PC-3 (cell line): ENCODE results near the gene ERGIC1. TPM values are rescaled to one million over a fixed set of nuclear protein-coding genes. Genes with fewer than 3 reads are reported as not detected.
A peak's percentile ranks its signal among the peaks of the same experiment; 100 is the strongest.
"Not testable (repeated sequence)": the region's sequence is repeated elsewhere in the genome, so short reads cannot be mapped to it uniquely, and the experiment has no call there.

Experiments used
- ATAC-seq: fragments of 200-7000 bp; cut with Tn5 transposase; 2 replicates; pipeline ENCODE4 v1.9.1; 2020; ENCODE audit warnings: mild to moderate bottlenecking, moderate library complexity
- BruUV-seq: library from RNA; stranded (reverse); fragments of 400-500 nt; replicated peaks from 2 replicates; lab custom pipeline; 2021; lab: Mats Ljungman, UMichigan
- CTCF ChIA-PET: fragments of 300-600 bp; sonication (Branson Sonifier 250); formaldehyde crosslinking; loops from one replicate; lab custom pipeline; 2022; ENCODE audit warnings: antibody characterized with exemption; lab: Charles Lee
- POLR2A ChIA-PET: fragments of 300-600 bp; sonication (Branson Sonifier 250); formaldehyde crosslinking; loops from one replicate; lab custom pipeline; 2022; ENCODE audit warnings: antibody characterized with exemption; ENCODE audit not compliant: unreplicated experiment; lab: Charles Lee
- DNase-seq: peaks from one replicate; pipeline ENCODE4 v3.0.0-alpha.2; 2015
- H2AFZ ChIP-seq: fragments of 300-600 bp; sonication (generic); 2 replicates; pipeline ENCODE4 v1.6.0; 2016; ENCODE audit warnings: antibody characterized with exemption, low read length
- H3F3A ChIP-seq: fragments of 300-600 bp; sonication (generic); one replicate; pipeline ENCODE4 v1.6.0; 2017; ENCODE audit warnings: antibody characterized with exemption, low read length, control low read depth, mild to moderate bottlenecking; ENCODE audit not compliant: unreplicated experiment
- H3K27ac ChIP-seq: fragments of 300-600 bp; sonication (generic); 2 replicates; pipeline ENCODE4 v1.5.1; 2016; ENCODE audit warnings: mild to moderate bottlenecking, low read length
- H3K27me3 ChIP-seq: fragments of 300-600 bp; sonication (generic); 2 replicates; pipeline ENCODE4 v1.6.1; 2016; ENCODE audit warnings: low read length, mixed read lengths
- H3K36me3 ChIP-seq: fragments of 300-600 bp; sonication (generic); 2 replicates; pipeline ENCODE4 v1.6.1; 2016; ENCODE audit warnings: low read depth, mixed run types, low read length, mixed read lengths
- H3K4me1 ChIP-seq: fragments of 300-600 bp; sonication (generic); 2 replicates; pipeline ENCODE4 v1.5.1; 2016; ENCODE audit warnings: low read length; ENCODE audit not compliant: insufficient read depth
- H3K4me2 ChIP-seq: fragments of 300-600 bp; sonication (generic); 2 replicates; pipeline ENCODE4 v1.6.0; 2016; ENCODE audit warnings: low read length
- H3K4me3 ChIP-seq: fragments of 300-600 bp; sonication (generic); 2 replicates; pipeline ENCODE4 v1.5.1; 2016; ENCODE audit warnings: mild to moderate bottlenecking, low read length, mixed read lengths
- H3K79me2 ChIP-seq: fragments of 300-600 bp; sonication (generic); 2 replicates; pipeline ENCODE4 v1.6.1; 2017; ENCODE audit warnings: low read length, mixed read lengths
- H3K9ac ChIP-seq: fragments of 300-600 bp; sonication (generic); 2 replicates; pipeline ENCODE4 v1.6.0; 2016; ENCODE audit warnings: mild to moderate bottlenecking, low read length
- H3K9me2 ChIP-seq: fragments of 300-600 bp; sonication (generic); replicated peaks from 2 replicates; pipeline ENCODE4 v1.6.1; 2016; ENCODE audit warnings: mixed run types, low read length, mixed read lengths
- H3K9me3 ChIP-seq: fragments of 300-600 bp; sonication (generic); 2 replicates; pipeline ENCODE4 v1.6.1; 2016; ENCODE audit warnings: low read length, mixed read lengths
- H4K20me1 ChIP-seq: fragments of 300-600 bp; sonication (generic); 2 replicates; pipeline ENCODE4 v1.6.1; 2016; ENCODE audit warnings: low read length, mixed read lengths
- EZH2 ChIP-seq: fragments of 300-600 bp; sonication (generic); IDR thresholded peaks from one replicate; pipeline ENCODE4 v1.6.1; 2017; ENCODE audit warnings: antibody characterized with exemption, mild to moderate bottlenecking, low read length; ENCODE audit not compliant: unreplicated experiment
- EZH2phosphoT487 ChIP-seq: fragments of 300-600 bp; sonication (generic); IDR thresholded peaks from 2 replicates; pipeline ENCODE4 v1.6.1; 2018; ENCODE audit warnings: mild to moderate bottlenecking, antibody characterized with exemption, low read length, borderline replicate concordance
- intact Hi-C: fragments of 100-400 bp; cut with micrococcal nuclease; formaldehyde crosslinking; loops from 2 replicates; pipeline ENCODE4 v1.9.0; 2023
- total RNA-seq: library from RNA; depleted of rRNA; stranded (reverse); fragments of >200 nt; gene quantifications from 2 replicates; pipeline ENCODE4 v1.2.3, GENCODE V29; 2014
- TF ChIP-seq, protein P1 (sequence below): fragments of 300-600 bp; sonication (generic); conservative IDR thresholded peaks from 2 replicates; pipeline ENCODE4 v1.5.1; 2017; ENCODE audit warnings: antibody characterized with exemption, low read depth, mild to moderate bottlenecking, low read length

The ERGIC1 gene
- total RNA-seq, 1 experiment from 2014 or later: 148 TPM

DNA sequence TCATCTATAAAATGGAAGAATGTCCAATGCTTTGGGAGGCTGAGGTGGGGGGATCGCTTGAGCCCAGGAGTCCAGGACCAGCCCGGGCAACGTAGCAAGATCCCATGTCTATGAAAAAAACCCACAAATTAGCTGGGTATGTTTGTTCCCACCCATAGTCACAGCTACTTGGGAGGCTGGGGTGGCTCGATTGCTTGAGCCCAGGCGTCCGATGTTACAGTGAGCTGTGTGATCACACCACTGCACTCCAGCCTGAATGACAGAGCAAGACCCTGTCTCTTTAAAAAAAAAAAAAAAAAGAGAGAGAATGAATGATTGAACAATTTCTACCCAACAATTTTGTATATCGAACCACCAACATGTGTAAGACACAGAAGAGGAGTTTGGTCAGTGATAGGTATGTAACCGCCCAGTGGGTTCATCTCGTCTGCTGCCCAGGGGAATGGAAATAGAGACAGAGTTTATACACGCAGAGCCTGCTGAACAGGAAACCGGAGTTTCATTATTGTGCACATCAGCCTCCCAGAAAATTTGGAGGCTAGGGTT, 26.2 kb upstream of the ERGIC1 start:
- Histone ChIP-seq H3K4me1 (peaks cover 13% of the 10 kb centered on the region), H3K9me2 (no peaks in the 10 kb centered on the region), H3K9ac (peak overlapping the region; percentile 78), H3K36me3 (no peaks in the 10 kb centered on the region), H3K9me3 (peaks cover 15% of the 10 kb centered on the region), H3K4me2 (peak overlapping the region; percentile 30), H3K27me3 (no peaks in the 10 kb centered on the region), H3K4me3 (no peak overlapping the region), H4K20me1 (no peaks in the 10 kb centered on the region), H3F3A (no peaks in the 10 kb centered on the region), H3K79me2 (no peaks in the 10 kb centered on the region), H3K27ac (peak overlapping the region; percentile 84), H2AFZ (no peak overlapping the region)
- intact Hi-C loops: no loop called here
- TF ChIP-seq, protein P1, sequence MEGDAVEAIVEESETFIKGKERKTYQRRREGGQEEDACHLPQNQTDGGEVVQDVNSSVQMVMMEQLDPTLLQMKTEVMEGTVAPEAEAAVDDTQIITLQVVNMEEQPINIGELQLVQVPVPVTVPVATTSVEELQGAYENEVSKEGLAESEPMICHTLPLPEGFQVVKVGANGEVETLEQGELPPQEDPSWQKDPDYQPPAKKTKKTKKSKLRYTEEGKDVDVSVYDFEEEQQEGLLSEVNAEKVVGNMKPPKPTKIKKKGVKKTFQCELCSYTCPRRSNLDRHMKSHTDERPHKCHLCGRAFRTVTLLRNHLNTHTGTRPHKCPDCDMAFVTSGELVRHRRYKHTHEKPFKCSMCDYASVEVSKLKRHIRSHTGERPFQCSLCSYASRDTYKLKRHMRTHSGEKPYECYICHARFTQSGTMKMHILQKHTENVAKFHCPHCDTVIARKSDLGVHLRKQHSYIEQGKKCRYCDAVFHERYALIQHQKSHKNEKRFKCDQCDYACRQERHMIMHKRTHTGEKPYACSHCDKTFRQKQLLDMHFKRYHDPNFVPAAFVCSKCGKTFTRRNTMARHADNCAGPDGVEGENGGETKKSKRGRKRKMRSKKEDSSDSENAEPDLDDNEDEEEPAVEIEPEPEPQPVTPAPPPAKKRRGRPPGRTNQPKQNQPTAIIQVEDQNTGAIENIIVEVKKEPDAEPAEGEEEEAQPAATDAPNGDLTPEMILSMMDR: no peak
- TF ChIP-seq EZH2: no peak
- TF ChIP-seq EZH2phosphoT487: no peak
- BruUV-seq: TSS peak; percentile 99
- ATAC-seq: no peak
- ChIA-PET POLR2A (interaction anchor here (0.6 to 1.0 kb wide), 2 partner anchors 19 to 36 kb away, joined by 3 to 10 read pairs; partner anchors contain the start of gene DUSP1), CTCF (interaction anchor here (0.6 to 1.0 kb wide), 3 partner anchors 35 to 486 kb away, joined by 3 to 9 read pairs (median 4); no protein-coding TSS in a partner anchor)
- no peak for DNase-seq

DNA sequence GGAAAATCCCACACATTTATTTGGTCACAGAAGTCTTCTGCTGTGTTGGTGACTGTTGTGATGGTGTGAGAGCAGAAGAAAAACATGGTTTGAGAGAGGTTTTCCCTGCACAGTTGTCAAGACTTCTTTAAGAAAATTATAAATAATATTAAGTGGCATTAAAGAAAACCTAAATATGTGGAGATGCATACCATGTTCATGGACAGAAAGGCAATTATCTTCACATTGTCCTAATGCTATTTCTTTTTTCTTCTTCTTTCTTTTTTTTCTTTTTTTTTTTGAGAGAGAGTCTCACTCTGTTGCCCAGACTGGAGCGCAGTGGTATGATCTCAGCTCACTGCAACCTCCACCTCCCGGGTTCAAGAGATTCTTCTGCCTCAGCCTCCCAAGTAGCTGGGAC, 24.3 kb upstream of the ERGIC1 start:
- ChIA-PET POLR2A (no interaction called here), CTCF (no interaction called here)
- no TSS peak for BruUV-seq

DNA sequence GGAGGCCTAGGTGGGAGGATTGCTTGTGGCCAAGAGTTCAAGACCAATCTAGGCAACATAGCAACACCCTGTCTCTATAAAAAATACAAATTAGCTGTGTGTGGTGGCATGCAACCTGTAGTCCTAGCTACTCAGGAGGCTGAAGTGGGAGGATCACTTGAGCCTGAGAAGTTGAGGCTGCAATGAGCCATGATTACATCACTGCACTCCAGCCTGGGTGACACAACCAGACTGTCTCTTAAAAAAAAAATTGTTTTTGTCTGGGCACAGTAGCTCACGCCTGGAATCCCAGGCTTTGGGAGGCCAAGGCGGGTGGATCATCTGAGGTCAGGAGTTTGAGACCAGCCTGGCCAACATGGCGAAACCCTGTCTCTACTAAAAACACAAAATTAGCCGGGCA, 23.1 kb upstream of the ERGIC1 start:
- H3K9ac ChIP-seq, BruUV-seq, H4K20me1 ChIP-seq, H2AFZ ChIP-seq, CTCF ChIA-PET, intact Hi-C loops, POLR2A ChIA-PET, H3K27ac ChIP-seq, H3K27me3 ChIP-seq, DNase-seq, H3K36me3 ChIP-seq, H3K4me2 ChIP-seq, H3F3A ChIP-seq, H3K9me2 ChIP-seq, H3K4me3 ChIP-seq, ATAC-seq, H3K79me2 ChIP-seq: not testable (repeated sequence)
- peaks cover 11% of the 10 kb centered on the region for H3K4me1 ChIP-seq
- H3K9me3 ChIP-seq: peaks cover 15% of the 10 kb centered on the region

More for the DNA sequence above, 24.3 kb upstream of the ERGIC1 start:
- Histone ChIP-seq H3K4me3 (no peak overlapping the region), H3K27ac (no peak overlapping the region), H3K9ac (no peak overlapping the region), H4K20me1 (no peaks in the 10 kb centered on the region), H3K9me2 (no peaks in the 10 kb centered on the region), H3K9me3 (peaks cover 15% of the 10 kb centered on the region), H3K4me2 (no peak overlapping the region), H2AFZ (no peak overlapping the region), H3K4me1 (peaks cover 11% of the 10 kb centered on the region), H3K36me3 (no peaks in the 10 kb centered on the region), H3K27me3 (no peaks in the 10 kb centered on the region), H3K79me2 (no peaks in the 10 kb centered on the region), H3F3A (no peaks in the 10 kb centered on the region)
- intact Hi-C loops: no loop called here
- ATAC-seq (no peak), DNase-seq (no peak)
- TF ChIP-seq EZH2 (no peak), EZH2phosphoT487 (no peak)
- TF ChIP-seq, protein P1: no peak
